ENCODE results near the gene ZNF555. TPM values are rescaled to one million over a fixed set of nuclear protein-coding genes. Genes with fewer than 3 reads are reported as not detected.

Gene ZNF555
- total and polyA plus RNA-seq, 2 experiments from 2014 or later: 2.7 to 7.4 TPM

DNA sequence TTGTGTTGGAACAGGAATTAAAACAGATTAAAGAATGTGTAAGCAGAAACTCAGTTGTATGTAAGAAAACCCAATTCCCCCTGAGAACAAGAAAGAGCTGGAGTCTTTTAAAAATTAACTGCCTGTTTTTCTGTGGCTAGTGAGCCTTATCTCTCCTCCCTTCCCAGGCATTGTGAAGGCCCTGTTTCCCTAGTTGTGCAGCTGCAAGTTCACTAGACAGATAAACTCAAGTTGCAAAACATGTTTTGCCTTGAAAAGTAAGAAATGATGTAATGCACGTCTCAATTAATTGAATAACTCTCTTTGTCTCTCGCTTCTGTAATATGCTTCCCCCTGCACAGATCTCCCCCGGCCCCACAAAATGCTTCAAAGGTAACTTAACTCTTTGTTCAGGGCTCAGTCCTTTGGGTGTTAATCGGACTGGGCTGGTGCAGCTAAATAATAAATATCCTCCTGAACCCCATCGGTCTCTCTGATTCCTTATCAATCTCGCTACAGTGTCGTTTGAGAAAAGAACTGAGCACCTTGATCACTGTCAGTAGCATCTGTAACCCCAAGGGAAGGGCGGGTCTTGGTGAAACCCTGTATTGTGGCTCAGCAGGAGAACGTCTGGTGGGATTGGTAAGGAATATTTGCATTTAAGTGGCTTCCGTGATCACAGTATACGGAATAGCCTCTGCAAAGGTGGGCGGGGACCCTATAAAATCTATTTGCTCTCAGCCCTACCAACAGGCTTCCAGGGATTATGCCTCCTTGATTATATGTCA is 24.2 kb downstream of the ZNF555 start:
- no peak overlapping the region for H2AFZ ChIP-seq
- no peaks in the 10 kb centered on the region for H4K20me1 ChIP-seq (ENCODE audit: insufficient read depth, poor library complexity, severe bottlenecking)
- no peak overlapping the region for H3K27ac ChIP-seq
- WGBS (ENCODE audit: low lambda C conversion rate, missing lambda C conversion rate): 60% methylated on average over 12 of the region's 12 CpGs
- DNase-seq (ENCODE audit: low spot score): no peak
- no peak for TF ChIP-seq EZH2 (IDR thresholded peaks at IDR 0.05; ENCODE audit: borderline replicate concordance)
- TF ChIP-seq EZH2phosphoT487 (IDR thresholded peaks at IDR 0.05; ENCODE audit: low read depth, severe bottlenecking, unreplicated experiment): no peak
- no peak for TF ChIP-seq CTCF (IDR thresholded peaks at IDR 0.05; ENCODE audit: poor library complexity)
- no peaks in the 10 kb centered on the region for H3K36me3 ChIP-seq (replicated peaks; ENCODE audit: insufficient read depth, low read depth)
- peak overlapping the region; percentile 57 for H3K4me2 ChIP-seq
- H3K9me2 ChIP-seq (replicated peaks; ENCODE audit: insufficient read depth): no peaks in the 10 kb centered on the region
- no peak overlapping the region for H3K4me3 ChIP-seq
- H3K4me1 ChIP-seq (ENCODE audit: insufficient read depth): no peaks in the 10 kb centered on the region
- H3K79me2 ChIP-seq: no peaks in the 10 kb centered on the region
- no peaks in the 10 kb centered on the region for H3K9me3 ChIP-seq (ENCODE audit: low read depth)
- H3K27me3 ChIP-seq: no peaks in the 10 kb centered on the region

GRCh38 chr19:2866495-2867024 is 25.3 kb downstream of the ZNF555 start:
- Histone ChIP-seq H2AFZ (no peak overlapping the region), H3K79me2 (no peaks in the 10 kb centered on the region), H3K9me3 (ENCODE audit: low read depth) (no peaks in the 10 kb centered on the region), H3K4me3 (no peak overlapping the region), H3K4me2 (no peak overlapping the region), H3K36me3 (replicated peaks; ENCODE audit: insufficient read depth, low read depth) (no peaks in the 10 kb centered on the region), H4K20me1 (ENCODE audit: insufficient read depth, poor library complexity, severe bottlenecking) (no peaks in the 10 kb centered on the region), H3K9me2 (replicated peaks; ENCODE audit: insufficient read depth) (no peaks in the 10 kb centered on the region), H3K27ac (no peak overlapping the region), H3K27me3 (no peaks in the 10 kb centered on the region), H3K4me1 (ENCODE audit: insufficient read depth) (no peaks in the 10 kb centered on the region)
- TF ChIP-seq EZH2phosphoT487 (IDR thresholded peaks at IDR 0.05; ENCODE audit: low read depth, severe bottlenecking, unreplicated experiment): no peak
- TF ChIP-seq CTCF (IDR thresholded peaks at IDR 0.05; ENCODE audit: poor library complexity): no peak
- no peak for TF ChIP-seq EZH2 (IDR thresholded peaks at IDR 0.05; ENCODE audit: borderline replicate concordance)
- 78% methylated on average over 8 of the region's 8 CpGs for WGBS (ENCODE audit: low lambda C conversion rate, missing lambda C conversion rate)
- DNase-seq (ENCODE audit: low spot score): no peak

DNA sequence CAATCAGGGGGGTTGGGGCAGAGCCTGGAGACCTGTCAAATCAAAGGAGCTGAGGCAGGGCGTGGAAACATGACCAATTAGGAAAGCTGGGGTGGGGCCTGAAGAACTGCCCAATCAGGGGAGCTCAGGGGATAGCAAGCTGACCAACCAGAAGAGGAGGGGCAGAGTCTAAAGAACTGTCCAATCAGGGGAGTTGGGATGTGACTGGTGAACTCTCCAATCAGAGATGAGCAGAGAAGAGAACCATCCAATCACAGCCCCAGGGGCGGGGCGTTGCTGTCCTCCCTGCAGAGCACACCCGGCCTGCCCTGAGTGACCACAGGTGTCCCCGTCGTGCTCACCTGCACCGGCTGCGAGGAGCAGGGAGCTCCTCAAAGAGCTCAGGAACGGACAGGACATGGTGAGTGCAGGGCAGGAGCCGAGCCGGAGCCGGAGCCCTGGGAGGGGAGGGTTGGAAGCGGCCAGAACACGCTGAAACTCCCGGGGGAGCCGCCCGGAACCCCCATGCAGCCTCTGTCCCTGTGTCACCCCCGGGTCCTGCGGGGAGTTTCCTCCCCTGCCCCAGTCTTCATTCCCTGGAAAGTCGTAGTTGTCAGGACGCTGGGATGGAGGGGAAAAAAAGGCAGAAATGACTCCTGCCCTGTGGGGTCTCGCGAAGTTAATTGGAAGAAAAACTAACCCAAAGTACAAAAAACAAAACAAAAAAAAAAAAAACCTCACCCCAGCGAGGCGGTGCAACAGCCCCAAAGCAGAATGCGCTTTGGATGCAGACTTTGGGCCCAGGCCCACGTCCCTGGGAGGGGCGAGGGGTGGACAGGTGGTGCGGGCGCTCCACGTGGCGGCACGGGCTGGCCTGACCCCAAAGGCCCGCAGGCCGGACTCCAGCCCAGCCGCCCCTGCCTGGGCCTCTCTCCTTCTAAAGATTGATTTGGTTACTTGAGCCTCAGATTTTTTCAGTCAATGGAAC is 26.0 kb downstream of the ZNF555 start, which contains the start of gene ZNF556:
Gene ZNF556 (plus strand): TSS at position 311 of the 967 bp plus-strand sequence. CDS start 87 bp downstream, at position 398.
- H3K9me3 ChIP-seq (ENCODE audit: low read depth): no peaks in the 10 kb centered on the region
- WGBS (ENCODE audit: low lambda C conversion rate, missing lambda C conversion rate): 92% methylated on average over 32 of the region's 36 CpGs
- H3K36me3 ChIP-seq (replicated peaks; ENCODE audit: insufficient read depth, low read depth): no peaks in the 10 kb centered on the region
- no peak within 1 kb of the TSS for H3K4me2 ChIP-seq
- H2AFZ ChIP-seq: no peak within 1 kb of the TSS
- no peaks in the 10 kb centered on the region for H3K27me3 ChIP-seq
- no peak for TF ChIP-seq EZH2 (IDR thresholded peaks at IDR 0.05; ENCODE audit: borderline replicate concordance)
- no peak for TF ChIP-seq CTCF (IDR thresholded peaks at IDR 0.05; ENCODE audit: poor library complexity)
- TF ChIP-seq EZH2phosphoT487 (IDR thresholded peaks at IDR 0.05; ENCODE audit: low read depth, severe bottlenecking, unreplicated experiment): no peak
- no peaks in the 10 kb centered on the region for H3K4me1 ChIP-seq (ENCODE audit: insufficient read depth)
- no peaks in the 10 kb centered on the region for H3K79me2 ChIP-seq
- no peak within 1 kb of the TSS for H3K4me3 ChIP-seq
- no peaks in the 10 kb centered on the region for H3K9me2 ChIP-seq (replicated peaks; ENCODE audit: insufficient read depth)
- DNase-seq (ENCODE audit: low spot score): no peak
- H4K20me1 ChIP-seq (ENCODE audit: insufficient read depth, poor library complexity, severe bottlenecking): no peaks in the 10 kb centered on the region
- H3K27ac ChIP-seq: no peak within 1 kb of the TSS

Measured in hepatocyte (in vitro differentiated cells).